Dedifferentiated amniotic fluid mesenchymal stem cell (primary cell): Measurements from ENCODE around the gene UPK1A.
"Not testable (repeated sequence)": the region's sequence is repeated elsewhere in the genome, so short reads cannot be mapped to it uniquely, and the experiment has no call there.

Experiments
- DNase-seq: peaks from one replicate; pipeline ENCODE4 v3.0.0-alpha.2; 2016; ENCODE audit errors: extremely low spot score

Gene UPK1A

GRCh38 chr19:35691106-35691505 is 24.8 kb downstream of the UPK1A start:
- not testable (repeated sequence) for DNase-seq

- DNase-seq = no peak
These were observed 25.7 kb downstream of the UPK1A start for GRCh38 chr19:35692010-35692409.

DNA sequence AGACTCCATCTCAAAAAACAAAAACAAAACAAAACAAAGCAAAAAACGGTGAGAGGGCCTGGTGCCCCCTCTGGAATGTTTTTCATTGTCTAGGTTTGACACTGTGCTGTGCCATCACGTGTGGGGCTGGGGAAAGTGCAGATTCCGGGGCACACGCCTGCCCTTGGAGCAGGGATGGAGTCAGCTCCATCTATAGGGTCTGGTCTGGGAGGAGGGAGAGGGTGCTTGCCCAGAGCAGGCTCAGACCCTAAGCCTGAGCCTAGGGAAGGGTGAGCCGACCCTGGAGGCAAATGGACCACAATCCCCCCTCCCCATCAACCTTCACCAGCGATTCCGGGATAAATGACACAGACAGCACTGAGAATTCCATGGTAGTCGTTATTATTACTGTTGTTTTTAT is 27.1 kb downstream of the UPK1A start:
- no peak for DNase-seq

GRCh38 chr19:35693835-35694599 is 27.7 kb downstream of the UPK1A start:
- peak; percentile 75 for DNase-seq

DNA sequence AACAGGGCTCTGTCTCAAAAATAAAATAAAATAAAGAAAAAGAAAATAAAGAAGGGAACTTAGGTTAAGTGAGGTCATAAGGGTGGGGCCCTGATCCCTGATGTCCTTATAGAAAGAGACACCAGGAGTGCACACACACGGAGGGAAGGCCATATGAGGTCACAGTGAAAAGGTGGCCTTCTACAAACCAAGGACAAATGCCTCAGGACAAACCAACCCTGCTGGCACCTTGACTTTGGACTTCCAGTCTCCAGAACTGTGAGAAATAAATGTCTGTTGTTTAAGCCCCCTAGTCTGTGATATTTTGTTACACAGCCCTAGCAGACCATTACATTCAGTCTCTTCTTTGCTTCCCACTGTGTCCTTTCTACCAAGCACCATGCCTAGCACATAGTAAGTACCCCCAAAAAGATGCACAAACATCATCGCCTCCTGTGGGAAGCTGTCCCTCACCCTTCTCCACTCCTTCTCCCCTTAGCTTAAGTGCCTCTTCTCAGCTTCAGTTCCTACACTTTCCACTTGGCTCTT is 29.6 kb downstream of the UPK1A start:
- DNase-seq = no peak

GRCh38 chr19:35696835-35697234 is 30.5 kb downstream of the UPK1A start:
- no peak for DNase-seq

DNA sequence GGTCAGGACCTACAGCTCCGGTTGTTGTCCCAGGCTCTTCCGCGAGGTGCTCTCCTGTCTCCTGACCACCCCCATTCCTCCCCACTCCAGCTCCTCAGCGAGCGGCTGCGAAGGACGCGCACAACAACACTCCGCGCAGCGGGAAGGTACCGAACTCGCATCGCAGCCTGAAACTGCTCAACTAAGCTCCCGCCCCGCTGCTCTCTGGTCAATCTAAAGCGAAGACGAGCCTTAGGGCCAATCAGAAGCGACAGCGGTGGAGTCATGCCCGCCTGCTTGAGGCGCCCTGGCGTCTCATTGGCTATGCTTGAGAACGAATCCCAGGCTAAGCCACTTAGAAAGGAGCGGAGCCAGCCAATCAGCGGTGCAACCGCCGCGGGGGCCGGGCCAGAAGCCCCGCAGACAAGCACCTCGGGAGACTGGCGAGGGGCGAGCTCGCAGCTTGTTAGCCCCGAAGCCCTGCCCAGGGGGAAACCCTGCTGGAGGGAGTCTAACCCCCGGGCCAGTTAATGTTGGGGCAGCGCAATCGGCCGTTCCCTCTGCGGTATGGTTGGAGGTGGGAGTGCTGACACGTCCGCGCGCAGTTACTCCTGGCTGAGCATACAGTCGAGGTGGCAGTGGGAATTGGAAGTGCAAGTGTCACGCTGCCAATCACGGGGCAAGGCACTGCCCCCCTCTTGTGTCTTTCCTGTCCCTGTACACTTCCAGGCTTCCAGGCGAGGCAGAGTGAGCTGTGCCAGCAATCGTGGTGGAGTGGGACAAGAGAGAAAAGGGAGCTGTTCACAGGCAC is 36.1 kb downstream of the UPK1A start:
- DNase-seq = peak; percentile 95

DNA sequence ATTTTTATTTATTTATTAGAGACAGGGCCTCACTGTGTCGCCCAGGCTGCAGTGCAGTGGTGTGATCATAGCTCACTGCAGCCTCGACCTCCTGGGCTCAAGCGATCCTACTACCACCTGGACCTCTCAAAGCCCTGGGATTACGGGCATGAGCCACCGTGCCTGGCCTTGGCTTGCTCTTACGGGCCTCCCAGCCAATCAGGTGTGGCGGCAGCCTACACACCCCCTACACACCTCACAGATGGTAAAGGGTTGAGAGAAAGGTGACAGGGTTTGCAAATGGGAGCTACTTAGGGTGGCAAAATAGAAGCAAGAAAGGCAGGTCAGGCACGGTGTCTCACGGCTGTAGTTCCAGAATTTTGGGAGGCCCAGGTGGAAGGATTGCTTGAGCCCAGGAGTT is 37.0 kb downstream of the UPK1A start:
- no peak for DNase-seq

GRCh38 chr19:35704218-35704617 is 37.9 kb downstream of the UPK1A start, which contains the start of gene ZBTB32:
Gene ZBTB32, plus strand, starts transcription at chr19:35704558. Its CDS starts 10,069 bp downstream, at chr19:35714627.
- no peak for DNase-seq

GRCh38 chr19:35708391-35708790 is 42.1 kb downstream of the UPK1A start:
- no peak for DNase-seq

GRCh38 chr19:35710784-35711723 is 44.7 kb downstream of the UPK1A start:
- no peak for DNase-seq

DNA sequence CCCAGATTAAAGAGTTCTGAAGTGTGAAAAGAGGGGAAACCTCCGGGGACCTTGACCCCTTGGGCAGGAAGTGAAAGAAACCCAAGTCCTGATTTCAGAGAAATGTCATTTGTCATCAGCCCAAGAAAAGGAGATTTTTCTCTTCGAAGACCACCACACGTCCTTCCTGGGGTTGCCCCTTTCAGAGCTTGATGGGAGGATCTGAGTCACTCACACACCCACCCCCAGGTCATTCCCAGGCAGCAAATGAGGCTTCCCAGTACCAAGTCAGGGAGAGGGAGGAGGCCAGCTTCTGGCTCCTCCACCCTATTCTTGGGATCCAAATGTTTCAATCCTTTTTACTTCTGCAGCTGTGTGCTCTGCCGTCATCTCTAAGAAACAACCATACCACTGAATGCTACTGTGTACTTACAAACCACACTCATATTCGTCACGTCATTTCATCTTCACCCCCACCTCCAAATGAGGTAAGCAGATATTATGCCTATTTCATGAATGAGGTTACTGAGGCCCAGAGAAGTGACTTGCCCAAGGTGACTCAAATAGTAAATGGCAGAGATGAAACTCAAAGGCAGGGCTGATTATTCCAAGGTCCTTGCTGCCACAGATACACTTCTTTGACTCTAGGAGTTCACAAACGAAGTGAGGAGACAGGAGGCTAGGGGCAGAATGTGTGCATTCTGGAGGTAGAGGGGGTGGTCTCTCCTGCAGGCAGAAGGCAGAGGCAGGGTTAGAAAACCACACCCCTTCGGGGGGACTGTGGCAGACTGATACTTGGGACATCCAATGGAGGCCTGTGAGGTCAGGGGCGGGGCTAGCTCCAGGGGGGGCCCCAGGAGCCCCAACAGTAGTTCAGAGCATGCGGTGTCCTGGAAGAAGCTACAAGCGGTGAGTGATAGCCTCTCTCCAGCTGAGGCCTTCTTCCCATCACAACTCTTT is 46.5 kb downstream of the UPK1A start:
- no peak for DNase-seq

DNA sequence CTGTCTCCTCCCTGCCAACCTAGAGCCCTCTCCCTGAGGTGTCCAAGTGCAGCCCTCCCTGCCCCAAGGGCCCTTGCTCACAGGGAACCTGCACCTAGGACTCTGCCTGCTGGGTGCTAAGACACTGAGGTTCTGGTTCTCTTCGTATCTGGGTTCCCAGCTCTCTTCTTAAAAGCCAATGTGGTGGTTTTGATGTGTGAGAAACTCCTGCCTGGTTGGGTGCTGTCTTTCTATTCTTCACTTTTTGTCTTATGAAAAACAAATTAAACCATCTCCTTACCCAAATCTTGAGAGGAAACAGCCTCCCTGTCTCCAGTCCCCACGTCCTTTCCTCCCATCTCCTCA is 47.2 kb downstream of the UPK1A start:
- DNase-seq = no peak

- DNase-seq = no peak
These were observed 47.7 kb downstream of the UPK1A start for GRCh38 chr19:35713904-35714495.

DNA sequence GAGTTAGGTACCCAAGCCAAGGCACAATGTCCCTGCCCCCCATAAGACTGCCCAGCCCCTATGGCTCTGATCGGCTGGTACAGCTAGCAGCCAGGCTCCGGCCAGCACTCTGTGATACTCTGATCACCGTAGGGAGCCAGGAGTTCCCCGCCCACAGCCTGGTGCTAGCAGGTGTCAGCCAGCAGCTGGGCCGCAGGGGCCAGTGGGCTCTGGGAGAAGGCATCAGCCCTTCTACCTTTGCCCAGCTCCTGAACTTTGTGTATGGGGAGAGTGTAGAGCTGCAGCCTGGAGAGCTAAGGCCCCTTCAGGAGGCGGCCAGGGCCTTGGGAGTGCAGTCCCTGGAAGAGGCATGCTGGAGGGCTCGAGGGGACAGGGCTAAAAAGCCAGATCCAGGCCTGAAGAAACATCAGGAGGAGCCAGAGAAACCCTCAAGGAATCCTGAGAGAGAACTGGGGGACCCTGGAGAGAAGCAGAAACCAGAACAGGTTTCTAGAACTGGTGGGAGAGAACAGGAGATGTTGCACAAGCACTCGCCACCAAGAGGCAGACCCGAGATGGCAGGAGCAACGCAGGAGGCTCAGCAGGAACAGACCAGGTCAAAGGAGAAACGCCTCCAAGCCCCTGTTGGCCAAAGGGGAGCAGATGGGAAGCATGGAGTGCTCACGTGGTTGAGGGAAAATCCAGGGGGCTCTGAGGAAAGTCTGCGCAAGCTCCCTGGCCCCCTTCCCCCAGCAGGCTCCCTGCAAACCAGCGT is 48.5 kb downstream of the UPK1A start:
- DNase-seq = no peak

DNA sequence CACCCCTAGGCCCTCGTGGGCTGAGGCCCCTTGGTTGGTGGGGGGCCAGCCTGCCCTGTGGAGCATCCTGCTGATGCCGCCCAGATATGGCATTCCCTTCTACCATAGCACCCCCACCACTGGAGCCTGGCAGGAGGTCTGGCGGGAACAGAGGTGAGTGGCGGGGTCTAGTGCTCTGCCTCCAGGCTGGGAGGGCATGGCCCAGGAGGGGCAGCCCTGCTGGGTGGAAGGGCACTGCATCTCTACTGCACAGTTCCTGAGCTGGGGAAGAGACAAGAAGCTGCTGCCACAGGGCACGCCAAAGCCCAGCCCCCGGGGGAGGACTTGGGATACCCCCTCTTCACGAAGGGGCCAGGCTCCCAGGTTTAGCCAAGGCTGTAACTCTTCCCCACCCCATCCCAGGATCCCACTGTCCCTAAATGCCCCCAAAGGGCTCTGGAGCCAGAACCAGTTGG is 49.1 kb downstream of the UPK1A start:
- no peak for DNase-seq

GRCh38 chr19:35715981-35716800 is 49.9 kb downstream of the UPK1A start:
- no peak for DNase-seq

DNA sequence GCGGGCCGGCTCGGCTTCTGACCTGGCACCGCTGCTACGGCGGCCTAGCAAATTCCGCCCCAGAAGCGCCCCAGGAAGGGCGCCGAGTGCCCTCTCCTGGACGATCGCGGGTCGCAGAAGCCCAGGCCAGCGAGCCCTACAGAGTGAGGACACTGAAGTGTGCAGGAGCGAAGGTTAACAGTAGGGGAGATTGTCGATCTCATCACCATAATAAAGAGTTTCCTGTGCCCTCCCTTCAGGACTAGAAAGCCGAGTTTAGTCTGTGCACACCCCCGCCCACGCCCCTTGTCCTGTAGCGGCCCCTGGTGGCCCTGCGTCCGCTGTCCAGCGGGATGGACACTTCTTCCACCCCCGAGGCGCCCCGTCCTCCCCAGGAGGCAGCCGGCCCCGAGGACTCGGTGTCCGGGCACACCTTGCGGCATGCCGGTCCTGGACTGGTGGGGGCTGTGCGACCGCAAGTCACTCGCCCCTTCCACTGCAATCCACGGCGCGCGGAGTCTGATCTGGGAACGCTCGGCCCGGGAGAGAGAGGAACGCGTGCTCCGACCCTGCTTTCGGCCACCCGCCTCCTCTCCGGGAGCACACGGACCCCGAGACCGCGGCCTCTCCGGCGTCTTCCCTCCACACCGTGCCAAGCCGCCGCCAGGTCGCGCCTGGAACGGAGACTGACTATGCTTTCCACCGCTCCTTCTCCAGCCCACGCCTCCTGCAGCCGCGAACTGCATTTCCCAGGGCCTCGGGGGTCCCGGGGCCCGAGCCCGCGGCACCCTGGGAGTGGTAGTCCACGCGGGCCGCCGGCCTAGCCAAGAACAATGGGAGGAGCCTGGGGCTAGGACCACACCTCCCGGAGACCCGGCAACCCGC is 50.7 kb downstream of the UPK1A start:
- DNase-seq = peak; percentile 83
